ENCODE measurements around the gene SMC1A. TPM values are rescaled to one million over a fixed set of nuclear protein-coding genes. Genes with fewer than 3 reads are reported as not detected.

The SMC1A gene
- total RNA-seq, 6 donors from 2014 or later = 27.2 to 49.3 (median 42.5) TPM

DNA sequence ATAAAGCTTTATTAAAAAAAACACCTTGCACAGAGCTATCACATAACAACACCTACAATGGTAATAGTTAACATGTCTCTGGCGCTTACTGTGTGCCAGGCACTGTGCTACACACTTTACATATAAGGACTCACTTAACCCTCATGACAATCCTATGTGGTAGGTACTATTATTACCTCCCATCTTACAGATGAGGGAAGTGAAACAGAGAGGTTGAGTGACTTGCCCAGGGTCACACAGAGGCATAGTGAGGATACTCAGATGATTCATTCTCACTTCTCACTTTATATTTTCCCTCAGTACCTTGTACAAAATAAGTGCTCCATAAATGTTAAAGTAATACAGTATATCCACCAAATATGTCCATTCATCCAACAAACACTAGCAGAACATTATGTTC lies 97.7 kb downstream of the SMC1A start:
- no peaks in the 10 kb centered on the region for H3K9me3 ChIP-seq
- no peak for ATAC-seq (ENCODE audit: low FRiP score in 2 of 2)
- H3K27me3 ChIP-seq = peaks cover 0 to 10% (median 0%) of the 10 kb centered on the region in 4 donors
- H3K4me1 ChIP-seq = peaks cover 0 to 18% (median 1%) of the 10 kb centered on the region in 4 donors
- H3K27ac ChIP-seq = no peak overlapping the region
- no peak for DNase-seq
- H3K36me3 ChIP-seq = no peaks in the 10 kb centered on the region
- TF ChIP-seq, protein P1, sequence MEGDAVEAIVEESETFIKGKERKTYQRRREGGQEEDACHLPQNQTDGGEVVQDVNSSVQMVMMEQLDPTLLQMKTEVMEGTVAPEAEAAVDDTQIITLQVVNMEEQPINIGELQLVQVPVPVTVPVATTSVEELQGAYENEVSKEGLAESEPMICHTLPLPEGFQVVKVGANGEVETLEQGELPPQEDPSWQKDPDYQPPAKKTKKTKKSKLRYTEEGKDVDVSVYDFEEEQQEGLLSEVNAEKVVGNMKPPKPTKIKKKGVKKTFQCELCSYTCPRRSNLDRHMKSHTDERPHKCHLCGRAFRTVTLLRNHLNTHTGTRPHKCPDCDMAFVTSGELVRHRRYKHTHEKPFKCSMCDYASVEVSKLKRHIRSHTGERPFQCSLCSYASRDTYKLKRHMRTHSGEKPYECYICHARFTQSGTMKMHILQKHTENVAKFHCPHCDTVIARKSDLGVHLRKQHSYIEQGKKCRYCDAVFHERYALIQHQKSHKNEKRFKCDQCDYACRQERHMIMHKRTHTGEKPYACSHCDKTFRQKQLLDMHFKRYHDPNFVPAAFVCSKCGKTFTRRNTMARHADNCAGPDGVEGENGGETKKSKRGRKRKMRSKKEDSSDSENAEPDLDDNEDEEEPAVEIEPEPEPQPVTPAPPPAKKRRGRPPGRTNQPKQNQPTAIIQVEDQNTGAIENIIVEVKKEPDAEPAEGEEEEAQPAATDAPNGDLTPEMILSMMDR (IDR thresholded peaks at IDR 0.05) = no peak
- TF ChIP-seq POLR2AphosphoS5 (IDR thresholded peaks at IDR 0.05) = no peak
- no peak for TF ChIP-seq POLR2A (IDR thresholded peaks at IDR 0.05)
- TF ChIP-seq EP300 (IDR thresholded peaks at IDR 0.05) = no peak
- 67 to 77% methylated on average over 1 of the region's 1 CpG for WGBS, 2 donors
- H3K4me3 ChIP-seq = no peak overlapping the region

Small RNAs within 50 kb of the gene (small RNA-seq; reads per million reads assigned to genes)
- gene AC245102.2 = 0 reads per million in 4 donors
- 0 to 0.13 (median 0) reads per million in 4 donors for gene MIR6857
- 0 reads per million in 4 donors for gene RF00019
- gene VTRNA3-1P = 0 reads per million in 4 donors

Other genes with a start within 250 kb of the SMC1A start
- gene KDM5C, start 197.4 kb downstream of the SMC1A start, total RNA-seq = 100 to 1,000 TPM in 3 of 6 donors, 10 to 100 TPM in 3; 79.0 to 171 (median 108) TPM
- 10 to 100 TPM; 17.5 to 45.1 (median 26.7) TPM for gene IQSEC2, start 141.1 kb downstream of the SMC1A start, total RNA-seq
- gene RIBC1, start 219 bp upstream of the SMC1A start, total RNA-seq = 10 to 100 TPM in 2 of 6 donors, 1 to 10 TPM in 3, under 1 TPM in 1; 0.94 to 21.8 (median 5.4) TPM
- gene HSD17B10, start 11.7 kb upstream of the SMC1A start, total RNA-seq = 10 to 100 TPM in 5 of 6 donors, 1 to 10 TPM in 1; 7.3 to 71.3 (median 45.3) TPM